ENCODE results near the gene PMIS2.
A peak's percentile ranks its signal among the peaks of the same experiment; 100 is the strongest.

Gene PMIS2

DNA sequence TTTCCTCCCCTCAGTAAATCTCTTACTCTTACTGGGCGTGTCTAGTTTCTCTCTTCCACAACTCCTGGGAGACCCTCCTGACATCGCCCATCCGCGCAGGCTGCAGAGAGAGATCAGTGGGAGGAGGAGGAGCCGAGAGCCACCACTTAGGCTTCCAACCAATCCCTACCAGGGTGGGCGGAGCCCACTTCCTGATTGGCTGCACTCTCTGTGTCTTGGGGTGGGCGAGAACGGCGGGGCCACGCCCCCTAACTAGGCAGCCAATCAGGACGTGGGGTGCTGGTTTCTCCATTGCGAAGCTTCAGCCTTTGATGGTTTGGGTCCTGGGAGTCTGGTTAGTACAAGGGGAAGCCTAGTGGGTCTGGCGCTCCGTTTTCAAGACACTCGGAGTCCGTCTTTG is at the start of gene PMIS2:
PMIS2 (plus strand) TSS at position 326 of the 400 bp plus-strand sequence. CDS start 87 bp downstream, outside the sequence.
- DNase-seq: no peak

DNA sequence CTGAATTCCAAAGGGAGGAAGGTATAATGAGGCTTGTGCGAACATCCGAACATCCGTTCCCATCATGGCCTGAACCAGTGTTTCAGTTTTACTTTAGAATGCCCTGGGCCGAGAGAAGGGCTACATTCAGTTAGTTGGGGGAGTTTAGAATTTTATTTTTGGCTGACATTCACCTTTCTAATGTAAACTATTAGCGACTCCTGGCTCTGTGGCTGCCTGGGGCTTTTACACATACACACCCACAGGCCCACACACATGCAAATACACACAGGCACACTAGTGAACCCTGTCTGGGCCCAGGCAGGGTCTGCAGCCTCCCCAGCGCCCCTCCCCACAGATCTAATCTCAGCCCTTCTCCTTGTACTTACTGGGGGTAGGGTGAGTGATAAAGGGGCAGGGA is 46.7 kb upstream of the PMIS2 start:
- no peak for DNase-seq

- no peak for DNase-seq
These were observed 46.1 kb upstream of the PMIS2 start for GRCh38 chr19:35539850-35540249.

DNA sequence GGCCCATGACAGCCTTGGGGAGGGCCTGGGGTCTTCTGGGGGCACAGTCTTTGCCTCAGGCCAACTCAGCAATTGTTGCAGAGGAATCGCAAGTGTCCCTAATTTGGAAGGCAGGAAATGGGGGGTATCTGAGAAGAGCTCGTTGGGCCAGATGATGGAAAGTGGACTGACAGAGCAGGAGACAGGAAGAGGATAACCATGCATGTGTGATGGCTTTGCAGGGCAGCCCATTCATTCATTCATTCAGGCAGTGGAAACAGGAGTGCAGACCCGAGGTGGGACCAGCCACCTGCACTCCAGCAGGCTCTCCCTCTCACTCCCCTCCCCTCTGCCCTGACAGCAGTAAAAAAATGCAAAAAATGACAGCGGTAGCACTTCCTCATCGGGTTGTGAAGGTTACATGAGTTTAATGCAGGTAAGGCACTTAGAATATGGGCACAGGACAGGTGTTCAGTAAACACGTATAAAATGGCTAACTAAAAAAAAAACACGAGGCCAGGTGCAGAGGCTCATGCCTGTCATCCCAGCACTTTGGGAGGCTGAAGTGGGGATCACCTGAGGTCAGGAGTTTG is 45.5 kb upstream of the PMIS2 start:
- no peak for DNase-seq

DNA sequence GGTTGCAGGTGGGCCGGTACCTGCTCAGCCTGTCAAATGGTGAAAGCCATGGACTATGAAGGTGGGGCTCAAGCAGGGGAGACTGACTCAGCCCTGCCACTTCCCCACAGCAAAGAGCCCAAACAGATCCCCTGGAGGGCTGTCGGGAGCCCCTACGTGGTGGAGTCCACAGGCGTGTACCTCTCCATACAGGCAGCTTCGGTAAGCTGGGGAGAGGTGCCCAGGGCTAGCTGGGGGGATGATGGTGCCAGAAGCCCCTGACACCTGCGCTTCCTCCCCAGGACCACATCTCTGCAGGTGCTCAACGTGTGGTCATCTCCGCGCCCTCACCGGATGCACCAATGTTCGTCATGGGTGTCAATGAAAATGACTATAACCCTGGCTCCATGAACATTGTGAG is 43.8 kb upstream of the PMIS2 start:
- no peak for DNase-seq

GRCh38 chr19:35543280-35544109 is 42.5 kb upstream of the PMIS2 start:
- DNase-seq: no peak

GRCh38 chr19:35544110-35544802 is 41.7 kb upstream of the PMIS2 start:
- DNase-seq: no peak

GRCh38 chr19:35545001-35545854 is 40.7 kb upstream of the PMIS2 start, which contains the start of gene TMEM147:
TMEM147 (plus strand) TSS chr19:35545626; CDS start chr19:35545740, 114 bp downstream.
- peak; percentile 96 for DNase-seq

DNA sequence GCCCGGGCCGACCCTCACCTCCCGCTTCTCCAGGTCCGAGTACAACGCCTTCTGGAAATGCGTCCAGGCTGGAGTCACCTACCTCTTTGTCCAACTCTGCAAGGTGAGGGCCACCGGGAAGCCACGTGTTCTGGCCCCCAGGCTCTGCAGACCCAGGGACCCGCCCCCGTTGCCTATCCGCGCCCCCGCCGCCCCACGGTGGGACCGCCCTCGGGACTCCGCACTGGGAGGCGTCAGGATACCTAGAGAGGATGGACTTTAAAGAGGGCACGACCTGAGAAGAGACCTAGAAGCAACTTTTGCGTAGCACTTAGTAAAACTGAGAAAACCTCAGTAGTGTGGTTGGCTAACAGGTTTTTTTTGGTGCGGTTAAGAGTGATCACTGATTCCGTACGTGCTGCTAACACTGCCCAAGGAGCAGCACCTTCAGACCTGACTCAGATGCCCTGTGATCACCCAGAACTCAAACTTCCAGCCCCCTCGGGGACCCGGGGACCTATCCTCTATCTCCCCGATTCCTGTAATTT is 40.1 kb upstream of the PMIS2 start:
- DNase-seq: peak; percentile 60

DNA sequence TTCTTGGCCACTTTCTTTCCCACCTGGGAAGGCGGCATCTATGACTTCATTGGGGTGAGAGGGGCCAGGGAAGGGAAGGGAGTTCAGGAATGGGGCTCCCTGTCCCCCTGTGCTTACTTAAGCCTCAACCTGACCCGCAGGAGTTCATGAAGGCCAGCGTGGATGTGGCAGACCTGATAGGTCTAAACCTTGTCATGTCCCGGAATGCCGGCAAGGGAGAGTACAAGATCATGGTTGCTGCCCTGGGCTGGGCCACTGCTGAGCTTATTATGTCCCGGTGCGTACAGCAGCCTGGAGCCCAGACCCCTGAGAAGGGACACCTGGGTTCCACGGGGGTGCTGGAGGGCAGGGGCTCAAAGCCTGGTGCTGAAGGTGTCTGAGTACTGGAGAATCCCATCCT is 39.4 kb upstream of the PMIS2 start:
- no peak for DNase-seq

GRCh38 chr19:35549174-35549788 is 36.7 kb upstream of the PMIS2 start:
- DNase-seq: peak; percentile 88

- DNase-seq: no peak
These were observed 36.0 kb upstream of the PMIS2 start for GRCh38 chr19:35549879-35550523.

DNA sequence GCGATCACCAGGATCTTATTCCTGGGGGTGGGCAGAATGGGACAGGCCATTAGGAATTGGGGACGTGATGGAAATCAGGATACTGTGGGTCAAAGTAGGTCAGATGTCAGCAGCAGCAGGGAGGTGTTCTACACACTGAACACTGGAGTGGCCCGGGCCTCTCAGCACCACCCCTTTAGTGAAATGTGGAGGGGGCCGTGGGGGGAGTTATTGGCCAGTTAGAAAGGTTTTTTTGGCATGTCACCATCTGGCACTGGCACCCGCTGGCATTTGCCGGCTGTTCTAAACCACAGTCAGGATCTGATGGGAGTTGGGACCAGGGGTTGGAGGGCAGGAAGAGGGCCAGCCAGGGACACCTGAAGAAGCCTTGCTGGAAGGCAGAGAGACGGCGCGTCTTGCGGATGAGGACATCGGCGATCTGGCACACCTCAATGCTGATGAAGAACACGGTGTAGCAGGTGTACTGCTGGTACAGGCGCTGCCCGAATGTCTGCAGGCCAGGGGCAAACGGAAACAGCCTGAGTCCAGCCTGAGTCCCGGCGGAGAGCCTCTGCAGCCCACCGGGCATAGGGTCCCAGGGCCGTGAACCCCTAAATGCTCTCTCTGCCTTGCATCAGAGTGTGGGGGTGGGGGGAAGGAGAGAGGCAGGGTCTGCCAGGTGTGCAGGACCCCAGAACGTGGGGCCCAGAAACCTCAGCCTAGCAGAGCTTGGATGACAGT is 34.7 kb upstream of the PMIS2 start:
- DNase-seq: no peak

GRCh38 chr19:35552534-35553384 is 33.2 kb upstream of the PMIS2 start:
- no peak for DNase-seq

DNA sequence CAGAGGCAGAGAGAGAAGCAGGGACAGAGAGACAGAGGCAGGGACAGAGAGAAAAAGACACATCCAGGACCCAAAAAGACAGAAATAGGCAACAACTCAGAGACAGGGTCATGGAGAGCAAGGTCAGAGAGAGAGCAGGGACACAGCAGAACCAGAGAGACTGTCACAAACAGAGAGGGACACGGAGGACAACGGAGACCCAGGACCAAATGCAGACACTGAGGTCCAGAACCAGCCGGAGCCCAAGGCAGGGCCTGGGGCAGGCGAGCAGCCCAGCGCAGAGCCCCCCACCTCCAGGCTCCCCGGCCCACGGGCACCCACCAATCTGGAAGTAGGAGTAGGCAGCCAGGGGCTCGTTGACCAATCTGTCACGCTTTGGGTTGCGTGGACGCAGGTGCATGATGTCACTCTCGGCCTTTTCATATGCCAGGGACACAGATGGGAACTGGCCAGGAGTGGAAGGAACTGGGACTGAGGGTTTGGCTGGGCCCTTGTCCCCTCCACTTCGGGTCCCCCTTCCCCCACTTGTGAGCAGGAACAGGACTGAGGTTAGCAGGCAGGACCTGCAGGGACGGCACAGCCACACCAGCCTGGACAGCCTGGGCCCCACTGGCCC is 32.5 kb upstream of the PMIS2 start:
- DNase-seq: no peak

GRCh38 chr19:35554076-35554475 is 31.9 kb upstream of the PMIS2 start:
- DNase-seq: no peak

GRCh38 chr19:35555301-35556005 is 30.5 kb upstream of the PMIS2 start:
- peak; percentile 48 for DNase-seq

GRCh38 chr19:35556025-35556590 is 29.9 kb upstream of the PMIS2 start:
- DNase-seq: no peak

Measured in NCI-H345 (cell line).